Chondrocyte (in vitro differentiated cells): ENCODE data around the gene FCHO1. TPM values are rescaled to one million over a fixed set of nuclear protein-coding genes. Genes with fewer than 3 reads are reported as not detected.

ENCODE experiments used
- DNase-seq: peaks from one replicate; pipeline ENCODE4 v3.0.0; 2021; ENCODE audit warnings: mixed read lengths, low spot score
- H3K27ac Mint-ChIP-seq: one replicate; pipeline ENCODE4 v1.8.0; 2021; ENCODE audit warnings: mild to moderate bottlenecking, moderate library complexity, mixed read lengths; ENCODE audit not compliant: unreplicated experiment
- H3K27me3 Mint-ChIP-seq: 2 replicates; pipeline ENCODE4 v1.8.0; 2021; ENCODE audit warnings: low read depth, mixed read lengths
- H3K36me3 Mint-ChIP-seq: 2 replicates; pipeline ENCODE4 v1.8.0; 2021; ENCODE audit warnings: low read depth, mixed read lengths
- H3K4me1 Mint-ChIP-seq: 2 replicates; pipeline ENCODE4 v1.8.0; 2021; ENCODE audit warnings: low read depth, mild to moderate bottlenecking, mixed read lengths
- H3K4me3 Mint-ChIP-seq: one replicate; pipeline ENCODE4 v1.8.0; 2021; ENCODE audit warnings: mild to moderate bottlenecking, moderate library complexity, mixed read lengths; ENCODE audit not compliant: unreplicated experiment
- H3K9me3 Mint-ChIP-seq: 2 replicates; pipeline ENCODE4 v1.8.0; 2021; ENCODE audit warnings: low read depth, mixed read lengths
- total RNA-seq: library from RNA; stranded (reverse); gene quantifications from 3 replicates; pipeline ENCODE4 v1.2.1, GENCODE V29; 2021
- TF ChIP-seq, protein P1 (sequence below): fragments of 200-600 bp; sonication (generic); IDR thresholded peaks from 2 replicates; pipeline ENCODE4 v1.5.0; 2021; ENCODE audit warnings: antibody characterized with exemption, mild to moderate bottlenecking, moderate library complexity

FCHO1 gene
- total RNA-seq, 1 donor from 2014 or later = 0.70 TPM

DNA sequence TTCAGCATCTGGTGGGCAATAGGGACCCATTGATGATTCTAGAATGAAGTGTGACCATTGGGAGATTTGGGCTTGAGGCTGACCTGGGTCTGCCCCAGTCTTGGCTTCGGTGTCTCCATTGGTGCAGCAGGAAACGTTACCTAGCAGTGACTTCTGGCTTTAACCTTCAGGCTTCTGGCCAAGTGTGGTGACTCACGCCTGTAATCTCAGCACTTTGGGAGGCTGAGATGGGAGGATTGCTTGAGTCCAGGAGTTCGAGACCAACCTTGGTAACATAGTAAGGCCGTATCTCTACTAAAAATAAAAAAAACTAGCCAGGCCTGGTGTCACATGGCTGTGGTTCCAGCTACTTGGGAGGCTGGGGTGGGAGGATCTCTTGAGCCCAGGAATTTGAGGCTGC lies 7.2 kb downstream of the FCHO1 start:
- no peaks in the 10 kb centered on the region for H3K36me3 Mint-ChIP-seq
- no peak overlapping the region for H3K27ac Mint-ChIP-seq
- DNase-seq = no peak
- H3K4me3 Mint-ChIP-seq = no peak overlapping the region
- H3K27me3 Mint-ChIP-seq = no peaks in the 10 kb centered on the region
- H3K9me3 Mint-ChIP-seq = no peaks in the 10 kb centered on the region
- H3K4me1 Mint-ChIP-seq = peaks cover 26% of the 10 kb centered on the region
- TF ChIP-seq, protein P1, sequence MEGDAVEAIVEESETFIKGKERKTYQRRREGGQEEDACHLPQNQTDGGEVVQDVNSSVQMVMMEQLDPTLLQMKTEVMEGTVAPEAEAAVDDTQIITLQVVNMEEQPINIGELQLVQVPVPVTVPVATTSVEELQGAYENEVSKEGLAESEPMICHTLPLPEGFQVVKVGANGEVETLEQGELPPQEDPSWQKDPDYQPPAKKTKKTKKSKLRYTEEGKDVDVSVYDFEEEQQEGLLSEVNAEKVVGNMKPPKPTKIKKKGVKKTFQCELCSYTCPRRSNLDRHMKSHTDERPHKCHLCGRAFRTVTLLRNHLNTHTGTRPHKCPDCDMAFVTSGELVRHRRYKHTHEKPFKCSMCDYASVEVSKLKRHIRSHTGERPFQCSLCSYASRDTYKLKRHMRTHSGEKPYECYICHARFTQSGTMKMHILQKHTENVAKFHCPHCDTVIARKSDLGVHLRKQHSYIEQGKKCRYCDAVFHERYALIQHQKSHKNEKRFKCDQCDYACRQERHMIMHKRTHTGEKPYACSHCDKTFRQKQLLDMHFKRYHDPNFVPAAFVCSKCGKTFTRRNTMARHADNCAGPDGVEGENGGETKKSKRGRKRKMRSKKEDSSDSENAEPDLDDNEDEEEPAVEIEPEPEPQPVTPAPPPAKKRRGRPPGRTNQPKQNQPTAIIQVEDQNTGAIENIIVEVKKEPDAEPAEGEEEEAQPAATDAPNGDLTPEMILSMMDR = no peak

DNA sequence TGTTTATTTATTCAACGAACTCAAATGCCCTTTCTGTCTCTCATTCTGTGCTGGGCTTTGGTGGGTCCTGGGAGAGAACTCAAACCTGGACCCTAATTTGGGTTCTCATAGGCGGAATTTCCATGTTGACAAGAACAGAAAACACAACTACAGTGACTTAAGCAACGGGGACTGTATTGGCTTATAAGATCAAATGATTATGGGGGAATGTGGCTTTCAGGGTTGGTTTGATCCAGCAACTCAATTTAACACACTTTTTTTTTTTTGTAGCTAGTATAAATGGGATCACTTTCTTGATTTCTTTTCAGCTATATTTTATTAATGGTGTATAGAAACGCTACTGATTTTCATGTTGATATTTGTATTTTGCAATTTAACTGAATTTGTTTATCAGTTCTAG lies 9.9 kb downstream of the FCHO1 start:
- Mint-ChIP-seq H3K9me3 (no peaks in the 10 kb centered on the region), H3K36me3 (no peaks in the 10 kb centered on the region), H3K27me3 (no peaks in the 10 kb centered on the region), H3K4me3 (no peak overlapping the region), H3K4me1 (peaks cover 18% of the 10 kb centered on the region), H3K27ac (no peak overlapping the region)
- TF ChIP-seq, protein P1 = no peak
- DNase-seq = no peak

DNA sequence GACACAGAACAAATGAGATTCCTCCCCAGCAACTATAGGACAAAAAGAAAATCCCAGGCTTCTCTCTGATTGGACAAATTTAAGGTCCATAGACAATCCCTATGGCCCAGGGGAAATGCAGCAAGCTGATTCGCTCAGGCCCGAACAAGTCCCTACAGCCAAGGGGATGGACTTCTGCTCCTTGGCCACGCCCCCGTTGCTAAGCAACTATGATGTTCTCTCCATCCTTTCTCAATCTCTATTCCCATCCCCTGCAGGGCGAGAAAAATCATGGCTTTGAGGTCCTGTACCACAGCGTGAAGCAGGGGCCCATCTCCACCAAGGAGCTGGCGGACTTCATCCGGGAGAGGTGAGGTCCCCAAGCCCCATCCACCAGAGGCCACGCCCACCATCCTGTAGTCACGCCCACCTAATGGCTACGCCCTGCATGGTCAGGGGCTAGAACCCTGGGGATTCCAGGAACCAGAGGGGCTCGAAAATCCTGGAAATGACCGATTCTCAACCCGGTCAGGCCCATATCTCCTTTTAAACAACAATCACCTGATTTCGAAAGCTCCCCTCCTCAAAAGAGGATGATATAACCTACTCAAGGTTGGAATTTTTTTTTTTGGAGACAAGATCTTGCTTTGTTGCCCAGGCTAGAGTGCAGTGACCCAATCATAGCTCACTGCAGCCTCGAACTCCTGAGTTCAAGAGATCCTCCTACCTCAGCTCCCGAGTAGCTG lies 11.4 kb downstream of the FCHO1 start:
- peaks cover 14% of the 10 kb centered on the region for H3K4me1 Mint-ChIP-seq
- H3K9me3 Mint-ChIP-seq = no peaks in the 10 kb centered on the region
- no peak overlapping the region for H3K27ac Mint-ChIP-seq
- no peaks in the 10 kb centered on the region for H3K36me3 Mint-ChIP-seq
- no peaks in the 10 kb centered on the region for H3K27me3 Mint-ChIP-seq
- DNase-seq = no peak
- peak overlapping the region; percentile 29 for H3K4me3 Mint-ChIP-seq
- TF ChIP-seq, protein P1 = no peak

DNA sequence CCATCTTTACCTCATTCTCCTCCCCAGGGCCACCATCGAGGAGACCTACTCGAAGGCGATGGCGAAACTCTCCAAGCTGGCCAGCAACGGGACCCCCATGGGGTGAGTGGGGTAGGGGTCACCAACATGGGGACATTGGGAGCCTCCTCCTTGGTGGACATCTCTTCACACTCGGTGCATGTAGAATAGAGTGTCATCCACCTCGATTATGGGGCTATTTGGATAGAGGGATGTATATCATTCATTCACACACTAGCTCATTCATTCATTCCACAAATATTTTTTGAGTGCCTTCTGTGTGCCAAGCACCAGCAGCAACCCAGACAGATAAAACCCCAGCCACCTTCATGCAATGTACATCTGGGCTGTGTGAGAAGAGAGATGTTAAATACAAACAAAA lies 13.1 kb downstream of the FCHO1 start:
- H3K27ac Mint-ChIP-seq = no peak overlapping the region
- H3K36me3 Mint-ChIP-seq = no peaks in the 10 kb centered on the region
- H3K9me3 Mint-ChIP-seq = no peaks in the 10 kb centered on the region
- H3K4me3 Mint-ChIP-seq = no peak overlapping the region
- peaks cover 12% of the 10 kb centered on the region for H3K4me1 Mint-ChIP-seq
- no peaks in the 10 kb centered on the region for H3K27me3 Mint-ChIP-seq
- TF ChIP-seq, protein P1 = no peak
- DNase-seq = no peak

DNA sequence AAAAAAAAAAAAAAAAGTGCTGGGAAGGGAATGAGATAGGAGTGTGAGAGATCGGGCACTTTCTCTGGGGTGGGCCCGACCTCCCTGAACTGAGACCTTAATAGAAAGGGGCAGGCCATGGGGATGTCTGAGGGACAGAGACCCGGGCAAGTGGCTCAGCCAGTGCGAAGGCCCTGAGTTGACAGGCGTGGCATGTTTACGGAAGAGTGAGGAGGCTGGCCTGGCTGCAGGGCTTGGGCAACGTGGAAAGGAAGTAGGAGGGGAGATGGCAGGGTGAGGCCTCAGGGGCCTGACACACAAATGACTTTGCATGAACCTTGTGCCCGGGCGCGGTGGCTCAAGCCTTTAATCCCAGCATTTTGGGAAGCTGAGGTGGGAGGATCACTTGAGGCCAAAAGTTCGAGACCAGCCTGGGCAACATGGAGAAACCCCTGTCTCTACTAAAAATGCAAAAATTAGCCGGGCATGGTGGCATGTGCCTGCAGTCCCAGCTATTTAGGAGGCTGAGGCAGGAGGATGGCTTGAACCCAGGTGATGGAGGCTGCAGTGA lies 13.9 kb downstream of the FCHO1 start:
- Mint-ChIP-seq H3K36me3 (no peaks in the 10 kb centered on the region), H3K4me1 (peaks cover 12% of the 10 kb centered on the region), H3K27me3 (no peaks in the 10 kb centered on the region), H3K9me3 (no peaks in the 10 kb centered on the region), H3K4me3 (no peak overlapping the region), H3K27ac (no peak overlapping the region)
- TF ChIP-seq, protein P1 = no peak
- no peak for DNase-seq
